GM18498 (cell line): ENCODE data around the gene CPT1B.
"Not testable (repeated sequence)": the region's sequence is repeated elsewhere in the genome, so short reads cannot be mapped to it uniquely, and the experiment has no call there.

Experiments
- ATAC-seq: cut with Tn5 transposase; IDR thresholded peaks from one replicate; pipeline ENCODE4 v1.9.1; 2021; ENCODE audit warnings: mild to moderate bottlenecking, moderate library complexity; ENCODE audit not compliant: unreplicated experiment

CPT1B gene

DNA sequence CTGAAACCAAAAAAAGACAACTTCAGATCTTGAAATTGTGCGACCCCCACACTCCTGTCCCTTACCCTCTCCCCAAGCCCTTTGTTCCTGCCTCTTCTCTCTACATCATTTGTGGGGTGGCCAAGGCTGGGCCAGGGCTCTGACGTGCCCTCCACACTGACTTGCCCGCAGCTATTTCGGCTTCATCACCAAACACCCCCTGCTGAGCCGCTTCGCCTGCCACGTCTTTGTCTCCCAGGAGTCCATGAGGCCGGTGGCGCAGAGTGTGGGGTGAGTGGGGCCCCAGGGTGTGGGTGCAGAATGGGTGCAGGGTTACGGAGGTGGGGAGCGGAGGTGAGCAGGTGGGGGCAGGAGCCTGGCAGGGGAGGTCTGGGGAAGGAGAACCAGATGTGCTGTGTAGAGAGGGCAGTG, 31.8 kb upstream of the CPT1B start:
- no peak for ATAC-seq

DNA sequence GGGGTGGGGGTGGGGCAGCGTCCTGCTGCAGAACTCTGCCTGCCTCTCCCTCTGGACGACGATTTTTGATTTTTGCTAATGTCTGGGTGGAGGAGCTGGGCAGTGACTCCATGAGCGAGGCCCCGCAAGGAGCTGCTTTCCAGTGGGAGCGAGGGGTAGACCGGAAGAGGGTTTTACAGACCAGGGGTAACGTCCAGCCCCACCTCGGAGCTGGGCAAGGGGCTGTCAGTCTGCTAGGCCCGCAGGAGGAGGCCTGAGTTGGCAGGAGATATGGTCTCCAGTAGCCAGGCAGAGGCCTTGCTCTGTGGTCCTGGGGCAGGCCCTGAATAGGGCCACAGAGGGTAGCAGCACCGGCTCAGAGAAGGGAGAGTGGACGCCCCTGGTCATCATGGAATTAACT, 31.4 kb upstream of the CPT1B start:
- no peak for ATAC-seq

DNA sequence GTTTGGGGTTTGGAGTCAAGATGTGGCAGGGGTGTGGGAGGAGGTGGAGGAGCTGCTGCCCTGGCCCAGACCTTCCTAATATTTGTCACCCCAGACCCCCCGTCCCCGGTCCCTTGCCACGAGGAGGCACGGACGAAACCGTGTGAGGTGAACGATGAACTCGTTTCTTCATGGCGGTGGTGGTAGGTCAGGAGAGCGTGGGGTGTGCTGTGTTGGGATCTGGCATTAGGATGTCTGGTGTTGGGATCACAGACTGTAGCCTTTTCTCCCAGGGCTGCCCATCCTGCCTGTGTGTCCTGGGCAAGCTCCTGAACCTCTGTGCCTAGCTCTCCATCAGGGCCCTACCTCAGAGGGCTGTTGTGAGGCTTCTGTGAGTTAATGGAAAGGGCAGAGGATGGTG, 30.8 kb upstream of the CPT1B start:
- ATAC-seq: no peak

DNA sequence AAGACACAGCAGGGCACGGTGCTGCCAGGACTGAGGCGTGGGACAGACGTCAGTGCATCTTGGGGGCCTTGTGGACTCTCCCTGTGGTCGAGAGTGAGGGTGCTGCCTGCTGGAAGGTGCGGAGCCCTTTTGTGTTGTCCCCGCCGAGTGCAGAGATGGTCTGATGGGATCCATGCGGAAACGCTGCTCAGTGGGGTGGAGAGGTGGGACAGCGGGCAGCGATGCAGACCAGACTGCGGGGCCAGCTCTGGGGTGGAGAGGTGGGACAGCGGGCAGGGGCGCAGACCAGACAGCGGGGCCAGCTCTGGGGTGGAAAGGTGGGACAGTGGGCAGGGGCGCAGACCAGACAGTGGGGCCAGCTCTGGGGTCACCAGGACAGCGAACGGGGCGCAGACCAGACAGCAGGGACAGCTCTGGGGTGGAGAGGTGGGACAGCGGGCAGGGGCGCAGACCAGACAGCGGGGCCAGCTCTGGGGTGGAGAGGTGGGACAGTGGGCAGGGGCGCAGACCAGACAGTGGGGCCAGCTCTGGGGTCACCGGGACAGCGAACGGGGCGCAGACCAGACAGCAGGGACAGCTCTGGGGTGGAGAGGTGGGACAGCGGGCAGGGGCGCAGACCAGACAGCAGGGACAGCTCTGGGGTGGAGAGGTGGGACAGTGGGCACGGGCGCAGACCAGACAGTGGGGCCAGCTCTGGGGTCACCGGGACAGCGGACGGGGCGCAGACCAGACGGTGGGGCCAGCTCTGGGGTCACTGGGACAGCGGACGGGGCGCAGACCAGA, 30.0 kb upstream of the CPT1B start:
- ATAC-seq: not testable (repeated sequence)

DNA sequence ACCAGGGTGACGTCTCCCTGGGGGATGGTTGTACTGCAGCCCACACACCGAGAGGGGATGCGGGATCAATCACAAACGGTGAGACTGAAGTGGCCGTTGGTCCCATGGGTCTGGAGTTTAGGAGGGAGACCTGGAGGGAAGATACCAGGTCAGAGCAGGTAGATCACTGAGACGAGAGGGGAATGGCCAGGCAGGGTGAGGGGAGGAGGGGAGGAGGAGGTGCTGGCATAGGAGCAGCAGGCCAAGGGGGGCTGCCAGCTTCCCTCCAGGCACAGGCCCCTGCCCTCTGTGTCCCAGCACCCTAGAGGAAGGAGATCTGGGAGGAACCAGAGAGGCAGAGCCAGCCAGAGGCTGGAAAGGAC, 29.4 kb upstream of the CPT1B start:
- ATAC-seq: no peak

GRCh38 chr22:50606946-50607658, 28.9 kb upstream of the CPT1B start:
- no peak for ATAC-seq

DNA sequence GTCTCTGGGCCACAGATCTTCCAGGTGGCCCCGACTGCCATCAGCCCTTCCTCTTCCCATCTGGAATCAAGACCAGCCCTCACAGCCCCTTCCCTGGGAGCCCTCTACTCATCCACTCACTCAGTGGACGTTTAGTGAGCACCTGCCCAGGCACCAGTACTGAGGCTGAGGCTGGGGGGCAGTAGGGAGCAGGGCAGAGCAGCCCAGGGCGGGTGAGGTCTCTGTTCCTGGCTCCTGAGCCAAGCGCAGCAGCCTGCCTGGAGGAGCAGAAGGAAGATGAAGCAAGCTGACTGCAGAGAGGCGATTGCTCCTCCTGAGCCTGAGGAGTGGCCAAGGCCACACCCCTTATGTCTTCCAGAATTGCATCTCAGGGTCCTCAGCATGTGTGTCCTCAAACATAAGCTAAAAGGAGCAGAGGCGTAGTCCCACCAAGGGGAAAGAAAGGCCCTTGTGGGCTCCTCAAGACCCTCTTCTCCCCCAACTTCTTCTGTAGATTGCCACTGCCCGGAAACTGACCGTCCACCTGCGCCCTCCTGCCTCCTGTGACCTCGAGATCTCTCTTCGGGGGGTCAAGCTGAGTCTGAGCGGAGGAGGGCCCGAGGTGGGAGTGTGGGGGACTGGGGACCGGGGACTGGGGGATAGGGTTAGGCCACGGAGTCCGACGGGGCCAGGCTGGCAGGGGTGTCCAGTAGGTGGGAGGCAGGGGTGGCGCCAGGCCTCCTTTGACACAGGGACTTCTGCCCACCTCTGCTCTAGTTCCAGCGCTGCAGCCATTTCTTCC, 28.1 kb upstream of the CPT1B start:
- no peak for ATAC-seq

GRCh38 chr22:50605613-50606074, 27.4 kb upstream of the CPT1B start:
- ATAC-seq: no peak

DNA sequence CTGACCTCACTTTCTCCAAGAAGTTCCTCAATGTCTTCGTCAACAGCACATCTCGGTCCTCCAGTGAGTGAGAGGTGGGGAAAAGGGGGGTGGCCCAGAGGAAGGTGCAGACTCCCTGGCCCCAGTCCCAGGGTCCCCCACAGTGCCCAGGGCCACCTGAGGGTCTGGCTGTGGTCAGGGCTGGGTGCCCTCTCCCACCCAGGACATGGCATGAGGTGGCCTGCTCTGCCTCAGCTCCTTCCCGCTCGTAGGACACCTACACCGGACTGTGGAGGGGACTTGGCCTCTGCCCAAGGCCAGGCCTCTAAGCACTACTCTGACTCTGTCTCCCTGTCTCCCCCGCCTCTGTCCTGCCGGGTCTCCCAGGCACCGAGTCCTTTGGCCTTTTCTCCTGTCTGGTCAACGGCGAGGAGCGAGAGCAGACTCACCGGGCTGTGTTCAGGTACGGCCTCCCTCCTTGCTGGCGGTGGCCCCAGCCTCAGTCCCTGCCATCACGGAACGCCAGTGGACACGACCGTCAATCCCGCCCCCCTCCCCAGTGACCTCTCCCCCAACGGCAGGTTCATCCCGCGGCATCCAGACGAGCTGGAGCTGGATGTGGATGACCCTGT, 26.9 kb upstream of the CPT1B start:
- ATAC-seq: no peak

- no peak for ATAC-seq
These were observed 26.2 kb upstream of the CPT1B start for GRCh38 chr22:50604256-50605001.

DNA sequence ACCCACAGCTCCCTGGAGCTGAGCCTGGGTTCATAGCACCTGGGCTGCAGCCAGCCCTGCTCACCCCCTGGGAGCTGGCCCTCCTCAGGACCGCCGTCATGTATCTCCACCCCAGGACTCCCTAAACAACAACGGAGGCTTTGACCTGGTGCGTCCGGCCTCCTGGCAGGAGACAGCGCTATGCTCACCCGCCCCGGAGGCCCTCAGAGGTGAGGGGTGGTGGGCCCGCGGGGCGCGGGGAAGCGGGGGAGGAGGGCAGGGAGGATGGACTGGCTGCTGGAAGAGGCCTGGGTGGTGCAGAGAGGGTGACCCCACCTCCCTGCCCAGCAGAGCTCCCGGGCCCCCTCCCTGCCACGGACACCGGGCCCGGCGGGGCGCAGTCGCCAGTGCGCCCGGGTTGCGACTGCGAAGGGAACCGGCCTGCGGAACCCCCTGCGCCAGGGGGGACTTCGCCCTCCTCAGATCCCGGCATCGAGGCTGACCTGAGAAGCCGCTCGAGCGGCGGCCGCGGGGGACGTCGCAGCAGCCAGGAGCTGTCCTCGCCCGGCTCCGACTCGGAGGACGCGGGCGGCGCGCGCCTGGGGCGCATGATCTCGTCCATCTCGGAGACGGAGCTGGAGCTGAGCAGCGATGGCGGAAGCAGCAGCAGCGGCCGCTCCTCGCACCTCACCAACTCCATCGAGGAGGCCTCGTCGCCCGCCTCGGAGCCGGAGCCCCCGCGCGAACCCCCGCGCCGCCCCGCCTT, 25.5 kb upstream of the CPT1B start:
- no peak for ATAC-seq

- no peak for ATAC-seq
These were observed 24.1 kb upstream of the CPT1B start for GRCh38 chr22:50602338-50602700.

DNA sequence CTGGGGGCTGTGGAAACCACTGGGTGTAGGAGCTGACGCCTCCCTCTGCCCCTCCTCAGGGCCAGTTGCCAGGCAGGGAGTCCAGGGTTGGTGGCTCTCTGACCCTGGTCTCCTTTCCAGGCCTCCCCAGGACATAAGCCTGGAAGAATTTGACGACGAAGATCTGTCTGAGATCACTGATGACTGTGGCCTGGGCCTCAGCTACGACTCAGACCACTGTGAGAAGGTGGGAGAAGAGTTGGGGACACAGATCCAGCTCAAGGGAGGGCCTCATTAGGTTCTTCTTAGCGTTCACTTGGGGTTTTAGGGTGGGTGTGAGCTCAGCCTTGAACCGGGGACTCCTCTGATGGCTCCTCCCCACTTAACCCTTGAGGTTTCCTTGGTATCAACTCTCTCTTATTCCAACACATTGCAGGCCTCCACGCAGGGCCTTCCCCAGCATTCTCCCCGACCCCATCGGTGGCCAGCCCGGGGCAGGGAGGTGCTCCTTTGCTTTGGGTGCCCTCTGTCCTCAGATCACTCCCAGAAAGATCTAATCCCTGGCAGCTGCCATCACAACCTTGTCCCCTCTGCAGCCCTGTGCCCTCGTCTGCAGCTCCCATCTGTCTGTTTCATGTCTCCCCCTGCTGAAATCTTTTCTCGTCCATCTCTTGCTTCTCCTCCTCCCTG, 23.6 kb upstream of the CPT1B start:
- no peak for ATAC-seq

GRCh38 chr22:50600967-50601668, 22.9 kb upstream of the CPT1B start:
- ATAC-seq: no peak

DNA sequence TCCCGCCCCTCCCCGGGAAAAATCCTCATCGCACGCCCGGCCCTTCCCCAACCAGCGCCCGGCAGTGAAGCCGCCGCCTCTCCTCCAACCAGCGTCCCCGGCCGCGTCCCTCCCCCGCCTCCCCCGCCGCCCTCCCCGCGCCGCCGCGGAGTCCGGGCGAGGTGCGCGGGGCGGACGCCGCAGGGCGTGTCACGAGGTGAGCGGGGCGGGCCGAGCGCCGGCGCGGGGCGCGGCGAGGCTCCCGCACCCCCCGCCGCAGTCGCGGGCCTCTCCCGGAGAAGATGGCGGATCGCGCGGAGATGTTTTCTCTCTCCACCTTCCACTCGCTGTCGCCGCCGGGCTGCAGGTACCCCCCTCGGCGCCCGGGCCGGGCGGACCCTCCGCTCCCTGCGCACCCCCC, 22.3 kb upstream of the CPT1B start, which contains the start of gene MAPK8IP2:
Gene MAPK8IP2 (plus strand): TSS at position 256 of the 400 bp plus-strand sequence. CDS start 26 bp downstream, at position 282.
- no peak for ATAC-seq

GRCh38 chr22:50599816-50600455, 21.7 kb upstream of the CPT1B start:
- ATAC-seq: no peak

- no peak for ATAC-seq
These were observed 18.9 kb upstream of the CPT1B start for GRCh38 chr22:50597097-50597496.

DNA sequence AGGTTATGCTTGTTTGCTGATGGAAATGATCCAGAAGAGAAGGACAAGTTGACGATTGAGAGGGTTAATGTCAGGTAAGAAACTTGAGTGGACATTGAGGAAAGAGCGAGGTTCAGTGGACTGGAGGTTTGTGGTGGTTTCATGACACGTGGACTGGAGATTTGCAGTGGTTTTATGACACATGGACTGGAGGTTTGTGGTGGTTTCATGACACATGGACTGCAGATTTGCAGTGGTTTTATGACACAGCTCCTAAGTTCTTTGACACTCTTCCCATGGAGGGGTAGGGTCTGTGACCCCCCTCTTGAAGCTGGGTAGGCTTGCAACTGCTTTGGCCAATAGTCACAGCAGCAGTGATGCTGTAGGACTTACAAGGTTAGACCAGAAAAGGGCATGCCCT, 17.0 kb upstream of the CPT1B start:
- no peak for ATAC-seq
